AG04450 (cell line): ENCODE results near the gene SMIM14. TPM values are rescaled to one million over a fixed set of nuclear protein-coding genes. Genes with fewer than 3 reads are reported as not detected.

ENCODE experiments used
- CTCF ChIA-PET: fragments of 300-600, 350-600 bp; formaldehyde crosslinking; extraction: SDS; loops from one replicate; lab custom pipeline; 2022; ENCODE audit warnings: antibody characterized with exemption, inconsistent platforms; lab: Charles Lee
- POLR2A ChIA-PET: fragments of 350-600 bp; formaldehyde crosslinking; extraction: SDS; loops from one replicate; lab custom pipeline; 2021; ENCODE audit warnings: antibody characterized with exemption, inconsistent platforms; lab: Yijun Ruan, JAX
- DNase-seq: peaks from one replicate; pipeline ENCODE4 v3.0.0-alpha.2; 2011; ENCODE audit warnings: low read depth, low spot score
- H3K27ac ChIP-seq: one replicate; pipeline ENCODE4 v1.5.1; 2012; ENCODE audit warnings: low read depth, low read length, control low read depth
- H3K27me3 ChIP-seq: one replicate; pipeline ENCODE4 v1.6.0; 2012; ENCODE audit warnings: low read length; ENCODE audit not compliant: control insufficient read depth, insufficient read depth
- H3K4me3 ChIP-seq: 2 replicates; pipeline ENCODE4 v1.5.1; 2011; ENCODE audit warnings: mild to moderate bottlenecking, low read depth, low read length, control low read depth
- H3K9me3 ChIP-seq: 2 replicates; pipeline ENCODE4 v1.5.1; 2012; ENCODE audit warnings: low read length; ENCODE audit not compliant: control insufficient read depth, insufficient read depth
- CTCF ChIP-seq: IDR thresholded peaks from 2 replicates; pipeline ENCODE4 v1.5.1; 2011; ENCODE audit warnings: low read depth, low read length, control low read depth, inconsistent platforms
- polyA plus RNA-seq: library from polyadenylated mRNA; depleted of rRNA; stranded (reverse); fragments of >200 nt; gene quantifications from 2 replicates; pipeline ENCODE4 v1.2.3, GENCODE V29; 2011

SMIM14 gene
- polyA plus RNA-seq, 1 experiment: 53.7 TPM

- TF ChIP-seq CTCF: no peak
- ChIA-PET CTCF (interaction anchor here (1.0 kb wide), 1 partner anchor 57 kb away, joined by 3 read pairs; no protein-coding TSS in a partner anchor), POLR2A (interaction anchor here (0.6 to 2.6 kb wide), 4 partner anchors 16 to 114 kb away, joined by 3 to 64 read pairs (median 37); partner anchors contain the start of gene SMIM14)
Observed at GRCh38 chr4:39525822-39526690, 112.6 kb downstream of the SMIM14 start.

GRCh38 chr4:39524161-39524957, 114.3 kb downstream of the SMIM14 start:
- H3K27me3 ChIP-seq: no peaks in the 10 kb centered on the region
- no peak overlapping the region for H3K27ac ChIP-seq
- H3K9me3 ChIP-seq: no peaks in the 10 kb centered on the region; the same call in 1 of the 2 replicates
- ChIA-PET POLR2A (interaction anchor here (0.7 to 1.3 kb wide), 4 partner anchors 108 to 175 kb away, joined by 3 to 13 read pairs (median 4); partner anchors contain the start of gene SMIM14), CTCF (interaction anchor here (0.6 to 0.9 kb wide), 2 partner anchors 18 to 535 kb away, joined by 3 to 4 read pairs; no protein-coding TSS in a partner anchor)
- TF ChIP-seq CTCF: no peak
- peak overlapping the region; percentile 25 for H3K4me3 ChIP-seq
- no peak for DNase-seq

More at GRCh38 chr4:39525822-39526690, 112.6 kb downstream of the SMIM14 start:
- DNase-seq: no peak
- H3K9me3 ChIP-seq: peaks cover 7% of the 10 kb centered on the region
- peak overlapping the region; percentile 92 for H3K4me3 ChIP-seq
- no peak overlapping the region for H3K27ac ChIP-seq
- H3K27me3 ChIP-seq: no peaks in the 10 kb centered on the region

GRCh38 chr4:39522068-39522467, 116.6 kb downstream of the SMIM14 start:
- Histone ChIP-seq H3K27ac (no peak overlapping the region), H3K9me3 (no peaks in the 10 kb centered on the region; the same call in 1 of the 2 replicates), H3K4me3 (peak overlapping the region; percentile 5; the same call in 1 of the 2 replicates), H3K27me3 (no peaks in the 10 kb centered on the region)
- CTCF ChIA-PET: no interaction called here
- no peak for DNase-seq
- no peak for TF ChIP-seq CTCF
- POLR2A ChIA-PET: interaction anchor here (0.6 kb wide), 1 partner anchor 37 kb away, joined by 3 read pairs; no protein-coding TSS in a partner anchor

- Histone ChIP-seq H3K27ac (no peak overlapping the region), H3K9me3 (no peaks in the 10 kb centered on the region), H3K4me3 (peak overlapping the region; percentile 15; the same call in 1 of the 2 replicates), H3K27me3 (no peaks in the 10 kb centered on the region)
- ChIA-PET CTCF (interaction anchor here (0.9 kb wide), 1 partner anchor 52 kb away, joined by 3 read pairs; no protein-coding TSS in a partner anchor), POLR2A (interaction anchor here (0.6 kb wide), 2 partner anchors 37 to 185 kb away, joined by 3 read pairs; no protein-coding TSS in a partner anchor)
- TF ChIP-seq CTCF: no peak
- DNase-seq: no peak
Observed at GRCh38 chr4:39521253-39521919, 117.3 kb downstream of the SMIM14 start.
